T-helper 17 cell (primary cell): ENCODE measurements around the gene CRYBG3. TPM values are rescaled to one million over a fixed set of nuclear protein-coding genes. Genes with fewer than 3 reads are reported as not detected.

Experiments
- ATAC-seq: fragments of 150-1000 bp; cut with Tn5 transposase; 2 replicates; pipeline ENCODE4 v1.10.0; 2021; ENCODE audit warnings: mild to moderate bottlenecking, moderate library complexity
- DNase-seq, 3 donors: peaks; one replicate each; pipeline versions ENCODE4 v3.0.0 to v3.0.0-alpha.2; 2020 to 2021
- H3K9me3 ChIP-seq: one replicate; pipeline ENCODE4 v1.7.0; 2013; ENCODE audit warnings: low read length, mild to moderate bottlenecking; ENCODE audit not compliant: control insufficient read depth, poor library complexity, severe bottlenecking
- H3K27ac Mint-ChIP-seq: one replicate; pipeline ENCODE4 v1.8.0; 2022; ENCODE audit warnings: mild to moderate bottlenecking, moderate library complexity, mixed read lengths
- H3K27me3 Mint-ChIP-seq: one replicate; pipeline ENCODE4 v1.8.0; 2022; ENCODE audit warnings: mixed read lengths
- H3K36me3 Mint-ChIP-seq: one replicate; pipeline ENCODE4 v1.8.0; 2022; ENCODE audit warnings: low read depth, mixed read lengths
- H3K4me1 Mint-ChIP-seq: one replicate; pipeline ENCODE4 v1.8.0; 2022; ENCODE audit warnings: mild to moderate bottlenecking, mixed read lengths
- H3K4me3 Mint-ChIP-seq: one replicate; pipeline ENCODE4 v1.8.0; 2022; ENCODE audit warnings: mild to moderate bottlenecking, moderate library complexity, mixed read lengths
- total RNA-seq, 4 donors: library from RNA in 2 of 4; stranded (reverse) in 2 of 4; gene quantifications; one replicate each; pipeline ENCODE4 v1.2.3 and lab custom pipeline; 2022 to 2026

Gene CRYBG3
- total RNA-seq, 2 donors from 2014 or later: 6.4 to 6.5 TPM

DNA sequence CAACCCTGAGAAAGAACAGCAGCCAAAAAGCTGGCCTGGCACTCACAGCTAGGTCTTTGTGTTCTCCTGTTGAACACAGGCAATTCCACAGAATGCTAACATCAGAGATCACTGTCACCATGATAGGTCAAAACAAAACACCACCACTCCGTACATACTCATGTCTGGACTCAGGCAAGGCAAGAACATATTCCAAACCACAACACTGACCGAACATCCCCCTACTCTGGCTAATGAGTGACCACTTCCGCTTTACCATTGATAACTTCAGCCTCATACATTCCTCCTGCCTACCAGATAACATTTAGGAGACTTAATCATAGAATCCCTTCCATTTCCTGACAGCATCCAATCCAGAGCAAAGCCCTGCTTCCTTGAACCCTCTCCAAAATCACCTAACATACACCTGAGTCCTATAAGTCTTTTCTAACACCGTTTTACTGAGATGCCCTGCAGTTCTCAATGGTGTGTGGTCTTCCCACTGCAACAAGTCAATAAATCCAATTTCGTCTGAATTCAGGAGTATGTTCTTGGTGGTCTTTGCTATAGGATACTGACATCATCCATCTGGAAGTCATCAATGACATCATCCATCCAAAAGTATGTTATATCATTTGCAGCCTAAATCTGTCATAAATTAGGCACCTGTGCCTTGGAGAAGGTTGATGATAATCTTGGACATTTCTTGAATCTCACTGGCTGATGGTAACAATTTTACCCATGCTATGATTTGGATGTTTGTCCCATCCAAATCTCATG, 126.7 kb downstream of the CRYBG3 start:
- H3K27me3 Mint-ChIP-seq: no peaks in the 10 kb centered on the region
- ATAC-seq: no peak
- no peaks in the 10 kb centered on the region for H3K9me3 ChIP-seq
- H3K36me3 Mint-ChIP-seq: peaks cover 22% of the 10 kb centered on the region
- H3K27ac Mint-ChIP-seq: no peak overlapping the region
- no peak for DNase-seq
- peaks cover 3% of the 10 kb centered on the region for H3K4me1 Mint-ChIP-seq
- H3K4me3 Mint-ChIP-seq: no peak overlapping the region

DNA sequence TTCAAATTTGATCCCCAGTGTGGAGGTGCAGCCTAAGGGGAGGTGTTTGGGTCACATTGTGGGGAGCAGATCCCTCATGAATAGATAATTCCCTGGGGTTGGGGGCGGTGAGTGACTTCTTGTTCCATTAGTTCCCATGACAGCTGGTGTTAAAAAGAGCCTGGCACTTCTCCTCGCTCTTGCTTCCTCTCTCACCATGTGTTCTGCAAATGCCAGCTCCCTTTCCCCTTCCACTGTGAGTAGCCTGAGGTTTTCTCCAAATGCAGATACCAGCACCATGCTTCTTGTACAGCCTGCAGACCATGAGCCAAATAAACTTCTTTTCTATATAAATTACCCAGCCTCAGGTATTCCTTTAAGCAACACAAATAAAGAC, 127.3 kb downstream of the CRYBG3 start:
- peaks cover 22% of the 10 kb centered on the region for H3K36me3 Mint-ChIP-seq
- H3K9me3 ChIP-seq: no peaks in the 10 kb centered on the region
- H3K27me3 Mint-ChIP-seq: no peaks in the 10 kb centered on the region
- H3K4me1 Mint-ChIP-seq: peaks cover 3% of the 10 kb centered on the region
- H3K27ac Mint-ChIP-seq: no peak overlapping the region
- ATAC-seq (no peak), DNase-seq (no peak)
- no peak overlapping the region for H3K4me3 Mint-ChIP-seq

DNA sequence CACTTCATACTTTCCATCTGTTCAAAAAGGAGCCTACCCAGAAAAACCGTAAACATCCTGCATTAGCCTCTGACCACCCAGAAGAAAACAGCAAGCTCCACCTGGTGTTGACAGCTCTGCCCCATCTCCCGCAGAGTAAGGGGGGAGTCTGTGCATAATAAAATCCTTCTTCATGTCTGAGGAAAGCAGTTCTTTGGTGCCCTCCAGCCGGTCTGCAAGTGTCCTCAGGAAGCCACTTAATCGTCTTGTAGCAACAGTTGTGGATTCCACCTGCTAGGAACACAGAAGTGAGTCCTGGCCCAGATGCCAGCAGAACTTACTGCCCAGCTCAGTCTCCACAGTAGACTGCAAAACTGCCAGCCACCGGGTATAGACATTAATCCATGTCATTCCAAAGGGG, 127.9 kb downstream of the CRYBG3 start:
- Mint-ChIP-seq H3K27ac (peak overlapping the region; percentile 57), H3K27me3 (no peaks in the 10 kb centered on the region), H3K4me3 (no peak overlapping the region), H3K4me1 (peaks cover 3% of the 10 kb centered on the region), H3K36me3 (peaks cover 22% of the 10 kb centered on the region)
- ATAC-seq: no peak
- no peaks in the 10 kb centered on the region for H3K9me3 ChIP-seq
- DNase-seq: no peak

DNA sequence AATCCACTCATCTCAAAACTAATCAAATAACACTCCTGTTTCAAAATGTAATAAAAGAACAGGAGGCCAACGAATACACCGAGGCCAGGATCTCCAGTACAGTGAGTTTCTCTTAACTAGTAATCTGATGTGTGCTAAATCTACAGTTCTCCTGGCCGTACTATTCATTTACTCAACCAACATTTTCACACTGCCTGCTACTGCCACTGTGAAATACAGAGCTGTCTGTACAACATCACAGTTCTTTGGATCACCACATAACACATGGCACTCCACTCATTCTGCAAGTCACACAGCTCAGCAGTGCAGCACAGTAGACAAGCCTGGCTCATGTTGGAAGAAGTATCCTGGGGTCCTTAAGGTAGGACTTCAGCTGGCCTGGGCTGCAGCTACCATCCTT, 128.5 kb downstream of the CRYBG3 start:
- no peak for DNase-seq
- no peaks in the 10 kb centered on the region for H3K27me3 Mint-ChIP-seq
- H3K27ac Mint-ChIP-seq: peak overlapping the region; percentile 57

DNA sequence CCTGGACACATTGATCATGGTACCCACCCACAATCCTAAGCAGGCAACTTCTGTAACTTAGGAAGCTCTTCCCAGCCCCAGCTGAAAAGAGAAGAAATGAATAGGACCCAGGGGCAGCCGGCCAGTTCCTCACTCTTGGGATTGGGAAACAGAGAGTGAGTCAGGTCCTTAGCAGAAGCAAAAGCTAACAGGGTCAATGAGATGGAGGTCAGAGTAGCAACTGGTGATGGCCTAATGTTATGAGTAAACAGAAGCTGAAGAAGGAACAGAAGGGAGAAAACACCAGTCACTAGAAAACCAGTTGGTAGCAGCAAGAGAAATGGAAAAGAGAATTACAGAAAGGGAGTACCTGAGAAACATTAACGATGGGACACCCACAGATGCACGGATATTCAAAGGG, 130.5 kb downstream of the CRYBG3 start:
- H3K27ac Mint-ChIP-seq: no peak overlapping the region
- no peaks in the 10 kb centered on the region for H3K27me3 Mint-ChIP-seq
- H3K4me1 Mint-ChIP-seq: peaks cover 3% of the 10 kb centered on the region
- no peak overlapping the region for H3K4me3 Mint-ChIP-seq
- DNase-seq (no peak), ATAC-seq (no peak)
- H3K9me3 ChIP-seq: no peaks in the 10 kb centered on the region
- H3K36me3 Mint-ChIP-seq: peaks cover 20% of the 10 kb centered on the region

More for the DNA sequence above, 128.5 kb downstream of the CRYBG3 start:
- no peak for ATAC-seq
- H3K9me3 ChIP-seq: no peaks in the 10 kb centered on the region
- Mint-ChIP-seq H3K36me3 (peaks cover 22% of the 10 kb centered on the region), H3K4me1 (peaks cover 3% of the 10 kb centered on the region), H3K4me3 (no peak overlapping the region)

DNA sequence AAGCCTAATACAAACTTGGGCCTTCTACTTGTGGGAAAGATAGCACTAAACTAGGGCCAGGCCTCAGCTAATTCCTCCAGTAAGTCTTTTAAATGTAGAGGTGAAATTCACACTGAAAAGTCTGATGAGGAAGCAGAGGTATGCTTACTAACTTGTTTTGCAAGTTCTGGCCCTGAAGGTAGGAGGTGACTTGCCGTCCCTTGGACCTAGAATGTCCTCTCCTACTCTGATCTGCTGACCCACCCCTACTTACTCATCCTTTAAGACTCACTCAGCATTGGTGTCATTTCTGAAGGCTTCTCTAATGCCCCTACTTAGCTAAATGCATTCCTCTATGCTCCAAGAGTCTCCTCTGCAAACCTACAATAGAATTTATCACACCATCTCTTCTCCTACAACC, 131.1 kb downstream of the CRYBG3 start:
- Mint-ChIP-seq H3K4me3 (no peak overlapping the region), H3K4me1 (peaks cover 3% of the 10 kb centered on the region), H3K27ac (peak overlapping the region; percentile 46), H3K27me3 (no peaks in the 10 kb centered on the region), H3K36me3 (peaks cover 20% of the 10 kb centered on the region)
- DNase-seq: no peak
- H3K9me3 ChIP-seq: no peaks in the 10 kb centered on the region
- no peak for ATAC-seq

DNA sequence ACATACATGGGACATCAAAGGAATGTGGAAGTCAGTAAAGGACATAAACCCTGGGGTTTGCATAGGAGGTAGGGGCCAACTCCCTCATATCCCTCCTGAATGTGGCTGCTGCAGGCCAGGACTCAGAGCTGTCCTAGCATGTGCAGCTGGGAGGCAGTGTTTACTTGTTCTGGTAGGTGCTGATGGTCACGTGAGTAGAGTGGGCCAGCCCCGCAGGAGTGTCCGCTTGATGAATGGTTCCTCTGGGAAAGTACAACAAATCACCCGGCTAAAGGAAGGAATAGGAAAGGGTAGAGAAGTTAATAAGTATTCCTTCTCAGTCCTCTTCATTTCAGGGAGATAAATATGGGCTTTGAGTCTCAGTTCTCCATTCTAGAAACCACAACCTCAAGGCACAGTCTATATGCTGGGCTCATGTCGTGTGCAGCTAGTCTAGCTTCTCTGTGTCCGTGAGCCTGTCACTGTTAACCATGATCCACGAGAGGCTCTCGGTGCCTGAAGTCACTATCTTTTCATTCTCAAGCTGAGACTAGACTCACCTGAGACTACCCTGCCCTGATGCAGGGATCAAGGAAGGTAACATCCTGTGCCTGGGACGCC, 132.5 kb downstream of the CRYBG3 start:
- Mint-ChIP-seq H3K36me3 (peaks cover 13% of the 10 kb centered on the region), H3K27ac (no peak overlapping the region)
- DNase-seq: no peak

DNA sequence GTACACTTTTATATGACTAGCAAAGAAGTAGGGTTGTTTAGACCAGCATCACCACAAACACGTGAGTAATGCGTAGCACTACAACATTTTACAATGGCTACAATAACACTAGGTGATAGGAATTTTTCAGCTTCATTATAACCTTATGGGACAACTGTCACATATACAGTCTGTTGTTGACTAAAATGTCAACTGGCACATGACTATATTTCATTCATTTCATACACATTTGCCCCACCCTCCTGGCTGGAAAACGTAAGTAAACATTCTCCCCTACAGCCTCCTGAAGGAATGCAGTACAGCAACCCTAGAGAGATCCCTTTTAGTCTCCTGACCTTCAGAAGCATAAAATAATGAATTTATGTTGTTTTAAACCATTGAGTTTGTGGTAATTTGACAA, 134.2 kb downstream of the CRYBG3 start:
- H3K9me3 ChIP-seq: no peaks in the 10 kb centered on the region
- no peak overlapping the region for H3K4me3 Mint-ChIP-seq
- H3K36me3 Mint-ChIP-seq: peaks cover 6% of the 10 kb centered on the region
- DNase-seq (no peak), ATAC-seq (no peak)
- no peaks in the 10 kb centered on the region for H3K4me1 Mint-ChIP-seq
- no peak overlapping the region for H3K27ac Mint-ChIP-seq
- no peaks in the 10 kb centered on the region for H3K27me3 Mint-ChIP-seq

More for the DNA sequence above, 132.5 kb downstream of the CRYBG3 start:
- no peaks in the 10 kb centered on the region for H3K4me1 Mint-ChIP-seq
- H3K27me3 Mint-ChIP-seq: no peaks in the 10 kb centered on the region
- H3K9me3 ChIP-seq: no peaks in the 10 kb centered on the region
- no peak for ATAC-seq
- H3K4me3 Mint-ChIP-seq: no peak overlapping the region

DNA sequence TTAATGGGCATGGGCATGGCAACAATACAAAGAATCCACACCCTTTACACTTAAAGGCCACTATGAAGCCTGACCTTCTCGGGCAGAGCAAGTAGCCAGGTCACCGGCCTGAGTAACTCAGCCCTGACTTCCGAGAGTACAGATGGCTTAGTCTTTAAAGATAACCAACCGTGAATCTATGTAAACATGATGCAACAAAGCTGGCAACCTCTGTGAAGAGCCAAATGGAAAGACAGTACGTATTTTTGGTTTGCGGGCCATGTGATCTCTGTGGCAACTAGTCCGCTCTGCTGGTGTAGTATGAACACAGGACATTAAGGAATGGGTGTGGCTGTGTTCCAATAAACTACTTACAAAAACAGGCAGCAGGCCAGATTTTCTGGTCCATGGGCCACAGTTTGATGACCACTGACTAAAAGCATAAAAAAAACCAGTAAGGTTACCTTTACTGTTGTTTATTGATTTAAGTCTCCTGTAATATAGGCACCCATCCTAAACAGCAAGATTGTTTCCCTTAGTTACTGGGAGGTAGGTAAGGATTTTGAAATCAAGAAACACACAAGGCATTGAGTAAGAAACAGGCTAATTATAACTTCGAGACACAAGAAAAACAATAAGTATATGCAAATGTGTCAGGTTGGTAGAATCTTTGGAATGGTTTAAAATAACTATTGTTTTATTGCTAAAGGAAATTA, 136.0 kb downstream of the CRYBG3 start:
- H3K27me3 Mint-ChIP-seq: no peaks in the 10 kb centered on the region
- no peak overlapping the region for H3K4me3 Mint-ChIP-seq
- H3K27ac Mint-ChIP-seq: no peak overlapping the region
- no peak for DNase-seq
- H3K9me3 ChIP-seq: no peaks in the 10 kb centered on the region
- H3K36me3 Mint-ChIP-seq: peaks cover 9% of the 10 kb centered on the region
- peaks cover 6% of the 10 kb centered on the region for H3K4me1 Mint-ChIP-seq
- ATAC-seq: no peak

DNA sequence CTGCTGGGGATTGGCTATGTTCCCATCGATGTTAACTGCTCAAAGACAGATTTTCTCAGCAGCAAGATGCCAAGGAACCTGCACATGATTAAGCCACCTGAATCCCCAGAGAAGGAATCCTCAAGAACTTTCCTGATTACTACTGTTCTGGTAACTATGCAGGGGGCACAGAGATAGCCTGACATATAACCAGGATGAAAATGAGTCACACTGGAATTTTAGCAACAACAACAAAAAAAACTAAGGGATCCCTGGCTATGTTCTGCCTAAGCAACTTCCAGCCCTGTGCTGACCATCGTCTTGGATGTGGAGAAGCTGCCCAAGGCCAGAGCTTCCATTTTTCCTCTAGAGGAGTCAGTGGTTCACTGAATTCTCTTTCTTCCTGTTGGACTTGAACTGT, 136.6 kb downstream of the CRYBG3 start:
- peaks cover 6% of the 10 kb centered on the region for H3K4me1 Mint-ChIP-seq
- H3K4me3 Mint-ChIP-seq: no peak overlapping the region
- no peak overlapping the region for H3K27ac Mint-ChIP-seq
- H3K9me3 ChIP-seq: no peaks in the 10 kb centered on the region
- peaks cover 6% of the 10 kb centered on the region for H3K36me3 Mint-ChIP-seq
- ATAC-seq: no peak
- H3K27me3 Mint-ChIP-seq: no peaks in the 10 kb centered on the region
- no peak for DNase-seq

DNA sequence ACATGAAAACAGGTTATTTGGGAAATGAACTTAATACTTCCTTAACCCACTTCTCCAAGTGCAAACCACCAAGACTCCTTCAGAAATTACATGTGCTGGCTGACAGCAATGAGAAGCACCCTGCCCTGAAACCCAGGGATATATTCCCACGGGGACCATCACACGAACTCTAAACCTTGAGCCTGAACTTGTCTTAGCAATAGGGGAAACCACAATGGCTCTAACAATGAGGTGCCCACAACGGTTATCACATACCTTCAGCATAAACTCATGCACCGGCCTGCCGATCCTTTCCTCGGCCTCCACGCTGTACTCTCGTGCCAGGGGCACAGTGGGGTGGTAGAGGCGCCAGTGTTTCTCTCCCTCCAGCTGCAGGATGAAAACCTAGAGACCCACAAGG, 137.0 kb downstream of the CRYBG3 start:
- DNase-seq: no peak
- no peak for ATAC-seq
- no peaks in the 10 kb centered on the region for H3K9me3 ChIP-seq
- no peaks in the 10 kb centered on the region for H3K27me3 Mint-ChIP-seq
- H3K4me1 Mint-ChIP-seq: peaks cover 10% of the 10 kb centered on the region
- no peak overlapping the region for H3K27ac Mint-ChIP-seq
- H3K36me3 Mint-ChIP-seq: peaks cover 7% of the 10 kb centered on the region
- no peak overlapping the region for H3K4me3 Mint-ChIP-seq

DNA sequence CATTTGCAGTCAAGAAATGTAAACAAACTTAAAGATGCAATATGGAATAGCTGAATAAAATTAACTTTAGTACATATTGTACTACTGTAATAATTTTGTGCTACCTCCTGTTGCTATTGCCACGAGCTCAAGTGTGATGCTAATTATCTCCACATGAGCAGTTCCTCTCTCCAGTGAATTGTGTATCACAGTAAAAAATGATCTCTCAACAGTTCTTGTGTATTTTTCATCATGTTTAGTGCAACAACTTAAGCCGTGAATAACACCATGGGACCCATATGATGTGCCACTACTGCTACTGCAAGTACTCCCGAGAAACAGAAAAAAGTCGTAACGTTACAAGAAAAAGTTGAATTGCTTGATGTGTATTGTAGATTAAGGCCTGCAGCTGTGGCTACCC, 138.1 kb downstream of the CRYBG3 start:
- Mint-ChIP-seq H3K27me3 (no peaks in the 10 kb centered on the region), H3K4me3 (no peak overlapping the region), H3K4me1 (peaks cover 16% of the 10 kb centered on the region), H3K27ac (no peak overlapping the region), H3K36me3 (peaks cover 10% of the 10 kb centered on the region)
- DNase-seq: no peak
- ATAC-seq: no peak
- H3K9me3 ChIP-seq: no peaks in the 10 kb centered on the region

DNA sequence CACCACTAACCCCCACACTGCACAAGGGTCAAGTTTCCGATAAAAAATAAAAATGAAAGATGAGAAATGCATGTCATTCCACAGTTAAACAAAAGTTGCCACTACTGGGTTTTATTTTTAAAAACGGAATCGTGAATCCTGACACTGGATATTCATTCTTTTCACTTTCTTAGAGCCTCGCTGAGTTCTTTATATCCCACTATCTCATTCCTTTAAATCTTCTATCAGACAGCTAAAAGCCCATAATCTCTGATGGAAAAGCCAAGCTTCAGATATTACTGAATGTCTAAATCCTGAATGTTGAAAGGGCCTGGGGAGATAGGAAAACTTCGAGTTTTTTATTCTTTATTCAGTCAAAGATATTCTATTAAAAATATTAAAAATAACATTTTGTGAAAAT, 138.7 kb downstream of the CRYBG3 start:
- DNase-seq (no peak), ATAC-seq (no peak)
- Mint-ChIP-seq H3K27ac (no peak overlapping the region), H3K36me3 (peaks cover 10% of the 10 kb centered on the region), H3K4me3 (no peak overlapping the region), H3K27me3 (no peaks in the 10 kb centered on the region), H3K4me1 (peaks cover 17% of the 10 kb centered on the region)
- H3K9me3 ChIP-seq: no peaks in the 10 kb centered on the region
